GM18519 (cell line): Measurements from ENCODE around the gene MRPS22.

Source experiments
- ATAC-seq: cut with Tn5 transposase; IDR thresholded peaks from one replicate; pipeline ENCODE4 v1.9.1; 2021; ENCODE audit warnings: mild to moderate bottlenecking, moderate library complexity; ENCODE audit not compliant: unreplicated experiment, low FRiP score

The MRPS22 gene

DNA sequence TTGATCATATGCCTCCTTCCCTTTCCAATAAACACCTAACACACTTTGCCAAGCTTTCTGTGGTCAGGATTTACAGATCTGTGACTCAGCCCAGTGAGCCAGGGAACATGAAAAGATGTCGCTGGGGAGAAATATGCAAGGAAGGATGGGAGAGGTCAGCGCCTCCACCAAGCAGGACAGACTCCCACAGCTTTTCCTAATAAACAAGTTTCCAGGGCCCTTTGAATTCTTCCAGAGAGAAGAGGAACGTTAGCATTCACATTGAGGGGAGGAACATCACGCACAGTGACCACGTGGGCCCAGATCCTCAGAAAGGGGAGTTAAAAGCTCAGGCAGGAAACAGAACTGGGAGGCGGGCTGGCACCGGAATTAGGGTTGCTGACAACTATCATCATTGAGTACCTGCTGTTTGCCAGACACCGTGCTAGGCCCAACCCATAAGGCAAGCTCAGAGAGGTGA, 33.3 kb upstream of the MRPS22 start:
- ATAC-seq = no peak

DNA sequence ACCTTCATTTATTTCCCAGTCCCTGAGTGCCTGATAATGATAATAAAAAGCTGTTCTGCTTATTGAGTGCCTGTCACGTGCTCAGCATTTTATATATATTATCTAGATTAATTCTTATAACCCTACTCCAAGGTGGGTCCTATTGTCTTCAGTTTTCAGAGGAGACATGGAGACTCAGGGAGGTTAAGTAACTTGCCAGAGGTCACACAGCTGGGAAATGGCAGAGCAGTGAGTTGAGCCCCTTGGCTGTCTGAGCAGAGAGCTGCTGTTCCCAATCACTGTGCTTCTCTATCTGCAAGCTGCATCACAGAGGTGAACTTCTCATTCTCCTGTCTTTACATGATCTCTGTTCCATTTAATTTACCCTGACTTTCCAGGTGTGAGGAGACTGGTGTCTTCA, 32.3 kb upstream of the MRPS22 start:
- ATAC-seq = no peak

DNA sequence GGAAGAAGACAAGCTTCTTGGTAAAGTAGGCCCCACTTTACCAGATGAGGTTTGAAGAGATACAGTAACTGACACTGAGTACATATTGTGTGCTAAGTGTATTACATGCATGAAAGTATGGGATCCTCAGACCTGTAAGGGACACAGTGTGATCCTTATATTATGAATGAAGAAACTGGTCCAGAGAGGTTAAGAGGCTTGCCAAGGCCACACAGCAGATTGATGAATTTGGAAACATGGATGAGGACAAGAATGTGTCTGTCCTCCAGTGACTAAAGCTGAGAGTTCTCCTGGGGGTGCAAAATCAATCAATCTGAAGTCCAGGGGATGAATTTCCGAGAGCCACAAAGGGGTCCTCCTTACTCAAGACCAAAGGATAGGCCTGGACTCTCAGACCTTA, 31.4 kb upstream of the MRPS22 start:
- no peak for ATAC-seq

DNA sequence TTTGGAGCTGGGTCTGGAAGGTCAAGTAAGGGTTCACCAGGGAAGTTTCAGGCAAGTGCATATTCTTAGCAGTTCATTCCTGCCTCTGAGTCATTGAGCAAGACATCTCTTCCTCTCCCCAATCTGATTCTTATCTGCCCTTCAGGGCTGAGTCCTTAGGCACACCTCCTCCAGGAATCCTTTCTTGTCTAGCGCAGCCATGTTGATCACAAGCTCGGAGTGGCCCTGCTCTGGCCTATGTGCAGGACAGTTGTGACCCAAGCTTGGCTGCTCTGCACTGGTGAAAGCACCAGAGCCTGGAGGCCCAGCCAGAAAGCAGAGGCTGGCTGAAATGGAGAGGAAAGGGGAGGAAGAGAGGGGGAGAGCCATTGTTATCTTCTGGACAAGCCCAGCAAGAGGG, 30.9 kb upstream of the MRPS22 start:
- no peak for ATAC-seq

DNA sequence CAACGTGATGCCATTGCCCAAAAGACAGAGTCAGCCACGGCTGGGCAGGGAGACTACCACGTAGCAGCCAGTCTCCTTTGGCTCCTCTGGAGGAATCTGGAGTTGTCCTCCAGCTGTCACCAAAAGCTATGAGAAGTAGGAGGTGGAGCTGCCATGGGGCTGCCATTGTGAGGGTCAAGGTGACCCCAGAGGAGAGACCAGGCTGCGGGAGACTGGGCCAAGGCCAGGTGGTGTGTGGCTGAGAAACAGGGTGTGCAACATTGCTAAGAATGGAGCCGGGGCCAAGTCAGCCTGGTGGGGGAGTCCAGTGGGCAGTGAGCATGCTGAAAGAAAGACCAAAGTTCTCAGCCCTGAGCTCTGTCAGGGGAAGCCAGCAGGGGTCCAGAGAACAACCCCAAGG, 29.9 kb upstream of the MRPS22 start:
- ATAC-seq = no peak

DNA sequence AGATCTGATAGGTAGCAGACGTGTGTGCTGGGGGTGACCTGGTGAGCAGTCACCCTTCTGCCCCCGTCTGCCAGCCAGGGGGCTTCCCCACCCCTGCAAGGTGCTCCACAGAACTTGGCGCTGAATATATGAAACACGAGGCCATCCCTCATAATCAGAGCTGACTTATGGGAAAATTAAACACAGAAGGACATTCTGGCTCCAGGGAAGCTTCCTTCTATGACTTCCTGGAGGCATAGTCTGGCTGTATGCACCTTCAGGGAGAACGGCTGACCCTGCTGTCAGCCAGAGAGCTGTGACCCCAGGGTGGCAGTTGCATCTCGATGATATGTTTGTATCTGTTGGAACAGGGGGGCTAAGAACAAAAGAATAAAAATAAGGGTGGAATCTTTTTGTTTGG, 26.6 kb upstream of the MRPS22 start:
- ATAC-seq = no peak

DNA sequence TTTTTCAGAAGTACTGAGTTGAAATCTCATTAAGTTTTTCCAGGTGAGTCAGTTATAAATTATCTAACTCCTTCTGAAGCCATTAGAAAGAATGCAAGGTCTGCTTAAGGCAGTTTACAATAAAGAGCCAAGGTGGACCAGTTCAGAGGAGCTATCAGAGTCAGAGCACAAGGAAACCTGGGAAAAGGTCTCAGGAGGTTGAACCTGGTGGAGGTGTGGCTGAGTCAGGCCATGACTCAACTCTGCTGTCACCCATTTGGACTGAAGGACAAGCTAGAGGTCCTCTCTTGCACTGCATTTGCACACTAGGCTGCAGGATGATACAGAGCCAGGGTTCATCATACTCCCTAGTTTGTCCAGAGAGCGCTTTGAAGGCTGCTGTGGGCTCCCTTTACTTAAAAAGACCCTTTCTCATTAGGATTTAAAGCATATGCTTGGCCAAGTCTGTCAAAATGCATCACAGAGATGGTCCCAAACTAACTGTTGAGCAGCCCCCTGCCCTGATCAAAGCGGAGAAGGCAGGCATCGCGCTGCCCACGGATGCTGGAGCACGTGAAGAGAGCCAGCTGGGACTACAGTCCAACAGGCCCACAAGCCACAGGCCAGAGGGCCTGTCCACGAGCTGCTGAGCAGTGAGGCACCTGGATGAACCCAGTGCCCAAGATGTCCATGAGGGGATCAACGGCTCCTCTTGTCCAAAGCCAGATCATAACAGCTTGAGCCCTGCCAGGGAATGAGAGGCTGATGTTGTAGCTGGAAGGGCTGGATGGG, 26.0 kb upstream of the MRPS22 start:
- no peak for ATAC-seq

DNA sequence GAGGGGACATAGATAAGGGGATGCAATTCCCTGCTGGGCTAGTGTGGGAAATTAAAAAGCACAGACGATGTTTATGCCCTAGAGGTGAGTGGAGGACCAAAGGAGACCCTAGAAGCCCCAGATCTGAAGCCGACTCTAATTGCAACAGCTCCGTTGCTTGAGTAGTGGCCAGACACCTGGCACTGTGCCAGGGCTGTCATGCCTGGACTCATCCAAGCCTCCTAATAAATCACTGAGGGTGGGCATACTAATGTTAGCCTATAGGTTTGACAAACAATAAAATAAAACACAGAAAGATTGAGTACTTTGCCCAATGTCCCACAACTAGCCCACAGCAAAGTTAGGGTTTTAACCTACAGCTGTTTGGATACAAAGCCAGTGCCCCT, 25.4 kb upstream of the MRPS22 start:
- no peak for ATAC-seq

DNA sequence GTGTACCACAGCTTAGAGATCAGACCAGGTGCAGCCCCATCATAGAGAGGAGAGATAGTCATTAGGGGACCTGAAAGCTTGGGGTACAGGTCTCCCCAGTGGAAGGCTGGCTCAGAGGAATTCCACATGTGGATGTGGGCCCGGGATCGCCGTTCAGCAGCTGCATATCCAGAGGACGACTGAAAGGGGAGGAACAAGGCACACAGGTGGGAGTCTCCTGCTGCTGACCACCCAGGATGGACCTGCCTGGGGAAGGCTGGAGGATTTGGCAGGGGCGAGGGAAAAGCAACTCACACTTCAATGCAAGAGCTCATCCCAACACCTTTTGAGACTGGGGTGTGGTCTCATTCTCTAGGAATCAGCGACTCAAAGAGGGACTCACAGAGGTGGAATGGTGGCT, 25.0 kb upstream of the MRPS22 start:
- no peak for ATAC-seq

DNA sequence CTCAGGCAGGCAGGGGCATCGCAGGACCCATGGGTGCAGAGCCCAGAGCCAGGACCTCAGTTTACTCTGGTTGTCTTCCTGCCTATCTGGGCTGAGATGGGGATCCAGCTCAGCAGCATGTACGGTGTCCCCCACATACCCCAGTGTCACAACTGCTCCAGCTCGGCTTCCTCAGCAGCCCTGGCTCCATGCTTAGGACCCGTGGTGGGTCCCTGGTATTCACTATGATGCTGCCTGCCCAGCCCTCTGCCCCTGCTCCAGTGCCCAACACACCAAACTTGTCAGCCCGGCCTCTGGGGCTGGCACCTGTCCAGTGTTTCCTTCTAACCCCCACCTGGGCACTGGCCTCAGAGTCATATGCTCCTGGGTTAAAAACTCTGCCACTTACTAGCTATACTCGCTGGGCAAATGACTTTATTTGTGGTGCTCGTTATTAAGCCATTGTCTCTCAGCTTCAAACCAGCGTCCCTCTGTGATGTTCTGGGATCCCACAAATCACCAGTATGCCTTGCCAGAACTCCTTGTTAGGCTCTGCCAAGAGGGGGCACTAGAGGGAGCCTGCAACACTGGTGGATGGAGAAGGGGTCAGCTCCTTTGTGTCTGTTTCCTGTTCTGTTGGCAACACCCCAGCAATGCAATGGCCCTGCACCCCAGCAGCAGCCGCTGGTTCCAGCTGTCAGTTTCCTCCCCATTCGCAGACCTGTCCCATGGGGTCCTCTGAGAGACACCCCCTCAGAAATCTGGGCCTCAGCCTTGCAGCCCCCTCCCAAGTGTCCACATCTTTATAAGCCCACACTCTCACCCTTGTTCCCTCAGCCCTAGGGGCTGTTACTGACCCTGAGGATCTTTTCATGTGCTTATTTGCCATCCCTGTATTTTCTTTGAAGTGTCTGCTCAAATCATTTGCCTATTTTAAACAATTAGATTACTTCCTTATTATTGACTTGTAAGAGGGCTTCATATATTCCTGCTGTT, 24.1 kb upstream of the MRPS22 start:
- no peak for ATAC-seq

DNA sequence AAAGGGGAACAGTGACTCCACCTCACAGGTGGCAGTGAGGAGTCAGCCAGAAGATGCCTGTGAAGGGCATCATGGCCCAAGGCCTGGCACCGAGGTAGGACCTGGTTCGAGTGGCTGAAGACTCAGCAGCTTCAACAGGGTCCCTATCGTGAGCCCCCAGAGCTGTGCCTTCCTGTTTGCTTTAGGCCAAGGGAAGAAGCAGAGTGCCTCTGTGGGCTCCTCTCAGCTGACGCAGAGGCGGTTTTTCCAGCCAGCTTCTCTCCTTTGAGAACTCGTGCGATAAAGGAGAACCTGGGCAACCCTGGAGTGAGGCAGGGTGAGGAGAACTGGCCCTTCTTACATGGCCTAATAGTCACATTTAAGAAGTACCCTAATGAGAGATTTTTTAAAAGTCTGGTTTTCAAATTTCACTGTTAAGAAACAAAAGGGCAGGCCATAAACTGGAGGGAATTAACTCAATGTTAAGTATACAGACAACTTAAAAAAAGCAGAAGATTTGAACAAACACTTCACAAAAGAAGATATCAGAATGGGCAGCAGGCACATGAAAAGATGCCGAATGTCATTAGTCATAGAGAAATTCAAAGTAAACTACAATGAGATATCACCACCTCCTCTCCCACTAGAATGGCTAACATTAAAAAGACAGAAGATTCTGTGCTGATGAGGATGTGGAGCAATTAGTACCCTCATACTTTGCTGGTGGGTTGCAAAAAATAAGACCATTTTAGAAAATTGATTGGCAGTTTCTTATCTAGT, 23.1 kb upstream of the MRPS22 start:
- no peak for ATAC-seq

DNA sequence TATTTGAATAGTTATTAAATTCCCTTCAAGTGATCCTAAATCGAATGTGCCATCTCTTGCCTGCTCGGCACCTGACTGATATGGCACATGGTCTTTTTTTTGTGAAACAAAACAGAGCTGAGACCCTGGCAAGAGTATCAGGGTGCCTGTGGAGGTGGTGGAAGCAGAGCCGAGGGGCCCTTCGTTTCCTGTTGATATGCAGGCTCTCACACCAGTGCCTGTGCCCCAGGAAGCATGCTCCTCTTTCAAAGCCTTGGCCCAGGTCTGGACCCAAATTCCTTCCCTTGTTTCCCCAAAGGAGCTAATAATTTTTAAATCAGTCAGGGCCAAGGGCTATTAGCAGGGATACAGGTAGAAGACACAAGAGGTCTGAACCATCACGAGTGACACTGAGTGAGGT, 21.5 kb upstream of the MRPS22 start:
- no peak for ATAC-seq

DNA sequence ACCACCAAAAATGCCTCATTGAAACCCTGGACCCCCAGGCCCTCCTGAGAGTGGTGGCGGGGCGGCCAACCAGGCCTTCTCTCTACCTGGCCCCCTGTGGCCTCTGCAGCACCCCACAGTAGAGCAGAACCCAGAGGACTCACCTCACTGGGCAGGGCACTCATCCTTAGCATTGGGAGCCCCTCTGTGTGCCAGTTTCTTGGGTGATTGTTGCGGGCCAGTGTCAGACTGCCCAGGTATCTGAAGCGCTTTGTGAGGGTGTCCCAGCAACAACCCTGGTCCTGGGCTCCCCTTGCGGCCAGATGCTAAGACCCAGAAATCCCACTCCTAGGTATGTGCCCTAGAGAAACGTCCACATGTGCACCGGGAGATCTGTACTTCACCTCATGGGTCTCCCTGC, 20.7 kb upstream of the MRPS22 start:
- no peak for ATAC-seq

DNA sequence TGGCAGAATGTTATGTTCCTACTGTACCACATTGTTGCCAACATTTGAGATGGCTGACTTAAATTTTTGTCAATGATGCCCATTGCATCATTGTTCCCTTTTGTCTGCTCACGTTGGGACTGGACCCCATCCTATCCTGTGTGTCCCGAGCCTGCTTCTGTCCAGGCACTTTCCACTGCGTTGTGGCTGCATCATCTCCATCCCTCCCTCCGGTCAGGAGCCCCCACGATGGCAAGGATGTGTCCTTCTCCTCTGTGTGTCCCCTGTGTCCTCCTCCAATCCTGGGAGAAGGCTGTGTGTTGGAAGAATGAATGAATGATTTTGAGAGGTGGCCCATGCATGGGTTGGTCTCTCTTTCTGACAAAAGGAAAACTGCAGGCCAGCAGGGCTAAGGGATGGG, 19.4 kb upstream of the MRPS22 start:
- no peak for ATAC-seq

DNA sequence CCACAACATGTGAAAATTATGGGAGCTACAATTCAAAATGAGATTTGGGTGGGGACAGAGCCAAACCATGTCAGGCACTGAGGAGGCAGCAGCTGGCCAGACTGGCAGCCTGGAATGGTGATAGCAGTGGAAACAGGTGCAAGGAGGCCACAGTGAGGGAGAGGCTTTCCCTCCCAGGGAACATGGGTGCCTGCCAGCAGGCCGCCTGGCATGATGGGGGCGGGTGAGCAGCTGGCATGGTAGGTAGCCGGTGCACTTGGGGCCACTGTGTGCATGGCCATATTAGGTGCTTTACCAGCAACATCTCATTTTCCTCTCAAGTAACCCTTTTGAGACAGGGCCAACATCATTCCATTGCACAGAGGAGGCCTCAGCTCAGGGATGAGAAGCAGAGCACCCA, 18.3 kb upstream of the MRPS22 start:
- ATAC-seq = no peak

DNA sequence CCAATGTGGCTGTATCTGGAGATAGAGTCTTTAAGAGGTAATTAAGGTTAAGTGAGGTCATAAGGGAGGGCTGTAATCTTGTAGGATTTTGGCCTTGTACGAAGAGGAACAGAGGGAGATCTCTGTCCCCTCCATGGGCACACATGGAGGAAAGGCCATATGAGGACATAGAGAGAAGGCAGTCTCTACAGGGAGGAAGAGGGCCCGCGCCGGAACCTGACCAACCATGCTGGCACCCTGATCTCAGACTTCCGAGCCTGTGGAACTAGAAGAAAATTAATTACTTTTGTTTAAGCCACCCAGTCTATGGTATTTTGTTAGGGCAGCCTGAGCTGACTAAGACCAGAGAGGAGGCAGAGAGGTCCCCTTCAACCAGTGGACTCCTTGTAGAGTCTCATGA, 17.7 kb upstream of the MRPS22 start:
- no peak for ATAC-seq

DNA sequence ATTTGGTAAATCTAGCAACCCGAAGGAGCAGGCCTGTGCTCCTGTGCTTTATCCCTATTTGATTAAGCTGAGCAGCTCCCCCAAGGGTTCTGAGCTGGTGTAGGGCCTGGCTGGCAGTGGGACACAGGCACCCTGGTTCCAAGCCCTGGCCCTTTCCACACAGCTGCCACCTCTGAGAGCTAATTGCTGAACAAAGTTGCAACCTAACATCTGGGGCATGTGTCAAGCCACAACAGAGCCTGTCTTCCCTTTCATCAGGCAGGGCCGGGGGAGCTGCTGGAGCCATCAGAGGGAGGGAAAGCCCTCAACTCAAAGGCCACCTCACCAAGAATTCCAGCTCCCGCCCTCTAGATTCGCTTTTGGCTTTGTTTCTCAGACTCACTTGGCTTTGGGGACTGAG, 17.1 kb upstream of the MRPS22 start:
- ATAC-seq = no peak

DNA sequence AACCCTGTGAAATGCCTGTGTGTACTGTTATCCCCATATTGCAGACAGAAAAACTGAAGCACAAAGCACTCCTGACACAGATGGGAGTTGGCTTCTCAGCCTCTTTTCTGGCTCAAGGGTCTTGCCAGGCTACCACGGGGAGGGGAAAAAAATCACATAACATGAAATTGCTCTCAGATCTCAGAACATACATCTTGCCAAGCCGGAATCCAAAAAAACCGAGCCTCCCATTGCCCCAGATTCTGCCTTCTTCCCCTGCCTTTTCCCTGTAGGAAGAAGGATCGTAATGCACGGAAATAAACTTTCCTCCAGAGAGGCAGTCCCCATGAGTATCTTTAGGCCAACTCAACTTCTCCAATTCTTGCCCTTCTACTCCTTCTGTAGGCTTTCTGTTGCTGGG, 16.6 kb upstream of the MRPS22 start:
- ATAC-seq = no peak

DNA sequence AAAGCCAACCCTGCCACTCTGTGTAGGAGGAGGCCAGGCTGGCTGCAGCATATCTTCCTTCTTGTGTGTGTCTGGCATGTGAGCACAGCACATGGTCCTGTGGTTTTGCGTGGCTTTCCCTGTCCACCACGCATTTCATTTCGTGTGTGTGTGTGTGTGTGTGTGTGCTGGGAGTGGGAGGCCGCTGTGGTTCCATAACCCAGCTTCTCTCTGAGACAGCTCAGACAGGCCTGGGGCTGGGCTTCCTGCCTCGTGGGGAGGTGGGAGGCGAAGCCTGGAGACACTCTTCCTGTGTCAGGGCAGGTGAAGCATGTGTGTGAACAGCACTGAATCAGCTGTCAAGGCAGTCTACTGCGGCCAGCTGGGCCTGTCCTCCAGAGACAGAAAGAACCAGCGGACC, 16.0 kb upstream of the MRPS22 start:
- no peak for ATAC-seq

DNA sequence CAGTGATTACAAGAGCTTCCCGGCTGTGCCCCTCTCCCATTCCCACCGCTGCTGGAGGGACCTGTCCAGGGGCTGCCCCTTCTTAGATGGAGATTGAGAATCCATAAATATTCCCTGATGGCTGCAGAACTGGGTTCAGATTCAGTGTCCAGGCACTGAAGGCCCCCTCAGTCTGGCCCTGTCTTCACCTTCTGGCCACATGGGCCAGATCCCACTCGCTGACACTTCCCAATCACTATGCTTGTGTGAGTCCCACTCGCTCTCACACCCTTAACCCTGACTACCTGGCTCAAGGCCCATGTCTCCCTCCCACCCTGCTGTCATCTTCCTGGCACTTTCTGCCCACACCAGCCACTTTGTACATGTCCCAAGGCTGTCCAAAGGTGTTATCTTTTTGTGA, 15.5 kb upstream of the MRPS22 start:
- no peak for ATAC-seq

DNA sequence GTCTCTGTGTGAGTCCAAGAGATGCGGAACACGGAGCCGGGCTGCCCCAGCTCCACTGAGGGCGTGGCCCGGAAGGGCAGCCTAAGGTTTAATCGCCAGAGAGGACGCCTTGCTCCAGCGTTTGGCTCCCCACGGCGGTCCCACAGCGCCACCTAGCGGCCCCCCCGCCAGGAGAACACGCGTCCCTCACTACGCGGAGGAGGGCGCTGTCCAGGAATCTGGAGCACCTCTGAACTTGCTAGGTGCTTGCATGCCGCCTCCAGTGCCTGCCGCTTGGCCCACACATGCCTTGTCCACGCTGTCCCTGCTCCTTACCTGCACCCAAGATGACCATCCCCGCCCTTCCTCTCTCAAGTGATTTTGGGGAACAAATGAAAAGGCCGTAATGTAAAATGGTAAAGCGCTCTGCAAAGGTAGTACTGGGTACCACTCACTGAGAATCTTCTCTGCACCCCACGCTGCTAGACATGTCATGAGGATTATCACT, 14.4 kb upstream of the MRPS22 start:
- ATAC-seq = peak; percentile 91
